Right cardiac atrium (tissue), 5 donors: ENCODE measurements around the gene HS3ST1. TPM values are rescaled to one million over a fixed set of nuclear protein-coding genes. Genes with fewer than 3 reads are reported as not detected.
"Not testable (repeated sequence)": the region's sequence is repeated elsewhere in the genome, so short reads cannot be mapped to it uniquely, and the experiment has no call there.

Experiments used
- ATAC-seq, 2 donors: fragments of 200-7000 bp; cut with Tn5 transposase; one replicate each; pipeline versions ENCODE4 v1.8.0 to v1.9.1; 2020; ENCODE audit warnings: moderate library complexity in 2 of 2, mild to moderate bottlenecking in 1 of 2
- DNase-seq, 3 donors: peaks; one replicate each; pipeline ENCODE4 v3.0.0-alpha.2; 2020
- H3K27ac ChIP-seq: one replicate; pipeline ENCODE4 v1.5.1; 2013; ENCODE audit warnings: mild to moderate bottlenecking, low read length, control low read depth, moderate library complexity
- H3K27me3 ChIP-seq: one replicate; pipeline ENCODE4 v1.6.1; 2013; ENCODE audit not compliant: control insufficient read depth, insufficient read depth
- H3K4me1 ChIP-seq: one replicate; pipeline ENCODE4 v1.6.1; 2013; ENCODE audit warnings: low read length; ENCODE audit not compliant: control insufficient read depth, insufficient read depth
- H3K4me3 ChIP-seq: one replicate; pipeline ENCODE4 v1.5.1; 2013; ENCODE audit warnings: low read length, control low read depth
- H3K9me3 ChIP-seq: one replicate; pipeline ENCODE4 v1.6.1; 2013; ENCODE audit warnings: low read length; ENCODE audit not compliant: control insufficient read depth
- WGBS: extraction: QIAGEN DNeasy Blood & Tissue Kit; methylation state at CpG from one replicate; pipeline ENCODE4 v1.1.7; 2013; 5-methylcytosine and 5-hydroxymethylcytosine counted together
- intact Hi-C, 4 donors: fragments of 100-400 bp; cut with DNase I; formaldehyde crosslinking; loops; one replicate each; pipeline versions ENCODE4 v1.11.0 to v1.14.0; 2022 to 2023
- polyA plus RNA-seq: library from polyadenylated mRNA; stranded (reverse); fragments of 200-250 nt; gene quantifications from one replicate; pipeline ENCODE4 v1.2.3, GENCODE V29; 2013
- total RNA-seq, 4 donors: library from RNA; stranded (reverse); fragmentation: NEBNext Ultra II Directional; extraction: Animal tissue kit (Norgen Biotek cat#: 25700); gene quantifications; one replicate each; pipeline ENCODE4 v1.2.1, GENCODE V29; 2021
- donor health status: healthy with polysubstance abuse.
- donor health status: DM: no; HTN: yes; CAD: no.
- donor health status: DM: no; HTN: no; CAD: no.
- donor health status: DM: no; HTN: yes; CAD: no; lungs with severe emphysema.
- donor health status: DM: yes; HTN: yes; CAD: no.

The HS3ST1 gene
- total and polyA plus RNA-seq, 5 donors: 0.97 to 9.1 (median 6.2) TPM

DNA sequence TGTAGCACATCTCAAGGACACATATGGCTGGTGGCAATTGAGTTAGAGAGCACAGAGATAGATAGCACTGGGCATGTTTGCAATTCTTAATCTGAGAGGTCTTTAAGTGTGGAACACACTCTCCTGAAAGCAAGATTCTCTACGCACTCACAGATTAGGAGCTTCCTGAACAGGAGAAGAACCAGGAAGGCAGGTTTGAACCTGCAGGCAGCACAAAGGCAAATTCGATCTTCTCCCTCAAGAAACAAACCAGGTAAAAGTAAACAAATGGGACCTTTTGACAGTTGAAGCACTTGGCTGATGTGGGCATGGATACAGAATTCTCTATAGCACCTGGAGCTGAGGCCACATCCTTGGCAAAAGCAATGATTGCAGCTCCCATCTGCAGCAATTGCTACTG lies 24.3 kb downstream of the HS3ST1 start:
- intact Hi-C loops: no loop called here
- DNase-seq: no peak

DNA sequence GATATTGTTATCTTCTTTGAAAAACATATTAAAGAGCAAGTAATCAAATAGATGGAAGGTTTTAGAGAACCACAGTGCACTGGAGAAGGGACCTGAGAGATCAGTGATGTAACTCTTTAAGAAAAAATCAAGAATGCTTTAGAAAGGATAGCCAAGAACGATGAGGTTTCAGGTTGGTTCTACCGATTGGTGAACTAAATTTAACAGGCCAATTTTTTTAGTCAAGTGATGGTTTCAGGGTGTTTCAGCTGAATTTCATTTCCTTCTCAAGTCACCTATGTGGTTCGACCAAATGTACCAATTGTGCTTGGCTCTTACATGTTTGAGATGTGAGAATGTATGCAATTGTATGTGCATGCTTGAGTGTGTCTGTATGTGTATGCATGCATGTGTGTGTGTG lies 26.5 kb downstream of the HS3ST1 start:
- 93% methylated on average over 3 of the region's 3 CpGs for WGBS
- Histone ChIP-seq H3K4me3 (no peak overlapping the region), H3K27me3 (no peaks in the 10 kb centered on the region), H3K9me3 (no peaks in the 10 kb centered on the region), H3K4me1 (no peaks in the 10 kb centered on the region), H3K27ac (no peak overlapping the region)
- ATAC-seq (no peak), DNase-seq (no peak)
- intact Hi-C loops: no loop called here

More for the DNA sequence above, 24.3 kb downstream of the HS3ST1 start:
- Histone ChIP-seq H3K4me3 (no peak overlapping the region), H3K9me3 (no peaks in the 10 kb centered on the region), H3K27me3 (no peaks in the 10 kb centered on the region), H3K4me1 (no peaks in the 10 kb centered on the region), H3K27ac (no peak overlapping the region)
- WGBS: 91% methylated on average over 2 of the region's 2 CpGs
- no peak for ATAC-seq

DNA sequence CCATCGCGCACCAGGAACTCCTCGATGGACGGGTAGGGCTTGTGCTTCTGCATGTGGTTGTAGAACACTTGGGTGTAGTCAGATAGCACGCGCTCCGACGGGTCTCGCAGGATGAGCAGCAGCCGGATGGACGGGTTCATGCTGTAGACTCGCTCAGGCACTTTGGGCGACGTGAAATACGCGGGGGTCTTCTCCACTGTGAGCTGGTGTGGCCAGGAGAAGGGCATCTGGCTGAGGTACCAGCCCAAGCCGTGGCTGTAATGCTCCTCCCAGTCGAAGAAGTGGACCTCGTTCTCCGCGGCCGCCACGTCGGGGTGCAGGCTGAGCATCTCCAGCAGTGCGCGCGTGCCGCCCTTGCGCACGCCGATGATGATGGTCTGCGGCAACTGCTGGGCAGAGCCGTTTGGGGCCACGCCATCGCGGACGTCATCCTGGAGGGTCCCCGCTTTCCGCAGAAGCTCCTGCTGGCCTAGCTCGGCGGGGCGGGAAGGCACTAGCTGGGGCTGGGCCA lies 29.2 kb downstream of the HS3ST1 start:
- no peaks in the 10 kb centered on the region for H3K4me1 ChIP-seq
- intact Hi-C loops: no loop called here
- no peaks in the 10 kb centered on the region for H3K27me3 ChIP-seq
- no peak overlapping the region for H3K27ac ChIP-seq
- H3K4me3 ChIP-seq: no peak overlapping the region
- 98% methylated on average over 42 of the region's 42 CpGs for WGBS
- ATAC-seq (peak in 1 of 2 donors; percentile 28), DNase-seq (peak in 1 of 3 donors; percentile 45)
- H3K9me3 ChIP-seq: no peaks in the 10 kb centered on the region

DNA sequence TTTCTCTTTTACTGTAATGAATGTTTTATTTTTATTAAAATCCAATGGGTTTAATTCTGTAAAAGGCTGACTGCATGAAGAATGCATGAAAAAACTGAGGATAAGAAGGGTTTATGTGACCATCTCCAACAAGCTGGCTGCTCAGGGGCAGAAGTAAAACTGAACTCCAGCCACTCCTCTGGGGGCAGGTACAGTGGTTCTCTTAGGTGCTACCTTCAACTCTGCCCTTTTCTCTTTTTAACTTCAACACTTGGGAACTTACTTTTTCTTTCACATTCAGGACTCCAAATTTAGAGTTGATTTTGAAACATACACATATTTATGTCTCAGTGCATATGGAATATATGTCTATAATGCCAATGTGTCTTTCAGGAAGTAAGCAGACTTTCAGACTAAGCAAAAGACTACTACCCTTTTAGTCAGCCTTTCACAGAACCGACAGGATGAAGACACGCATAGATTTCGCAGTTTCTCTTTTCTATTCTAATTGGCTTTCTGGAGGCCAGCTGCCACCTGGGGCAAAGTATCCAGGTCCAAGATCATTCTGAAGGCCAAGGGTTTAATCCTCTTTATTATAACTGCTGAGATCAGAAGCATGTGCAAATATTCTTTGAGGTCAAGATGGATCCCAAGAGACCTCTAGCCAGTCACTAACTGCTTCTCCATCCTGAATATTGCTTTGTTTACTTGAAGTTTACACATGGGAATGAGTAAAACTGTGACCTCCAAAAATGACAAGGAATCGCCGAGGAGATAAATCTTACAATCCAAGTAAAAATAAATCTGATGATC lies 30.7 kb downstream of the HS3ST1 start:
- intact Hi-C loops: no loop called here
- Histone ChIP-seq H3K4me1 (no peaks in the 10 kb centered on the region), H3K27me3 (no peaks in the 10 kb centered on the region), H3K27ac (no peak overlapping the region), H3K9me3 (no peaks in the 10 kb centered on the region), H3K4me3 (no peak overlapping the region)
- DNase-seq (no peak), ATAC-seq (no peak)
- WGBS: 66% methylated on average over 5 of the region's 5 CpGs

DNA sequence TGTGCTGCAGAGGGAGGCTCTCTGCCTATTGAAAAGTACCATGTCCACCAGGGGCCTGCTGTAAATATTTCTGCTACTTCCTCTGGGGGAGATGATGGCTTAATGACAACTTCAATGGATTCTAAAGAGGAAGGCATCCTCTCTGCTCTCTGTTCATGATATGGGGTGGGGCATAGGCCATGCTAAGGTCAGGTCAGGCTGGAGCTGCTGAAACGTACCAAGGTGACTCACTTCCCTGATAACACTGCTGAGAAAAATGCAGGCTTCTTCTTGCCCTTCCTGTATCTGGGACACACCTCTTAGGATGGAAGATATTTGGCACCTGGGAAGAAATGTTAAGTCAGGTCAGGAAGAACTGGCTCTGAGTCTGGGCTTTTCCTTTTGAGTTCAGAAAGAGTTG lies 31.5 kb downstream of the HS3ST1 start:
- no peak for DNase-seq
- Histone ChIP-seq H3K4me3 (no peak overlapping the region), H3K27me3 (no peaks in the 10 kb centered on the region), H3K9me3 (no peaks in the 10 kb centered on the region), H3K4me1 (no peaks in the 10 kb centered on the region), H3K27ac (no peak overlapping the region)
- peak in 1 of 2 donors; percentile 89 for ATAC-seq
- WGBS: 32% methylated on average over 1 of the region's 1 CpG
- intact Hi-C loops: no loop called here

DNA sequence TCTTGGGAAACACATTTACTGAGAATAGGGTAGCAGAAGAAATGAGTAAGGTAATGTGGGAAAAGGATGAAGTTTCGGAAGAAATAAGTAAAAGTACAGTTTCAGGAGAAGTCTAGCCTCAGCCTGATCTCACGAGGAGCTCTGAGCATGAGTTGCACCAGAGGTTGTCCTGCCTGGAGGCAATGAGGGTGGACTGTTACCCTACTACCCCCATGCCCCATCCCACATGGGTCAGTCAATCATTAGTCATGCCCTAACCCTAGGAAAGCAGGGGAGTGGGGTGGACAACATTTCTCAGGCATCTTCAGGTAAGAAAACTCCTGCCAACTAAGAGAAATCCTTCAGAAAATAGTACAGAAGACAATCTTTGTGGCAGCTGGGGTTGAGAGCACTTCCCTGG lies 35.1 kb downstream of the HS3ST1 start:
- no peak for ATAC-seq
- 97% methylated on average over 2 of the region's 2 CpGs for WGBS
- no peaks in the 10 kb centered on the region for H3K9me3 ChIP-seq
- no peak for DNase-seq
- no peaks in the 10 kb centered on the region for H3K27me3 ChIP-seq
- no peak overlapping the region for H3K4me3 ChIP-seq
- intact Hi-C loops: no loop called here
- no peak overlapping the region for H3K27ac ChIP-seq
- H3K4me1 ChIP-seq: no peaks in the 10 kb centered on the region

DNA sequence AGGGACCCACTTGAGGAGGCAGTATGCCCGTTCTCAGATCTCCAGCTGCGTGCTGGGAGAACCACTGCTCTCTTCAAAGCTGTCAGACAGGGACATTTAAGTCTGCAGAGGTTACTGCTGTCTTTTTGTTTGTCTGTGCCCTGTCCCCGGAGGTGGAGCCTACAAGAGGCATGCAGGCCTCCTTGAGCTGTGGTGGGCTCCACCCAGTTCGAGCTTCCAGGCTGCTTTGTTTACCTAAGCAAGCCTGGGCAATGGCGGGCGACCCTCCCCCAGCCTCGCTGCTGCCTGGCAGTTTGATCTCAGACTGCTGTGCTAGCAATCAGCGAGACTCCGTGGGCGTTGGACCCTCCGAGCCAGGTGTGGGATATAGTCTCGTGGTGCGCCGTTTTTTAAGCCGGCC lies 44.6 kb downstream of the HS3ST1 start:
- intact Hi-C loops, ATAC-seq: not testable (repeated sequence)
- WGBS: 76% methylated on average over 13 of the region's 15 CpGs

DNA sequence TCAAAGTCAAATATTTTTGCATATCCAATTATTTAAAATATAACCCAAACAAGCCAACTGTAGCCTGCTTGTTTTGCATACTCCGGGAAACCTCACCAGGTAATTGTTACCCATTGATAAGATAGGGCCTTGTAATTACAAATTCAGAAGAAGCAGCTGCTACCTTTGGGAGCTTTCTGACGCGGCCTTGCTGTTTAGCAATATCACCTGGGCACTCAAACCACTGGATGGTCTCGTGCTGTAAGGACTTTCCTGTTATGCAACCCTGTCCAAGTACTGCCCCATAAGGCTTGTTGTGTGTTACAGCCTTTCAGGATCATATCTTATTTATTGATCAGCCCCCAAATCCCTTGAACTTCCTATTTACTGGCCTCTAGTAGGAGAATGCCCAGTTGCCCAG lies 52.1 kb downstream of the HS3ST1 start:
- Histone ChIP-seq H3K27ac (no peak overlapping the region), H3K27me3 (no peaks in the 10 kb centered on the region), H3K4me1 (no peaks in the 10 kb centered on the region), H3K9me3 (no peaks in the 10 kb centered on the region), H3K4me3 (no peak overlapping the region)
- ATAC-seq (no peak), DNase-seq (no peak)
- intact Hi-C loops: no loop called here
- 78% methylated on average over 4 of the region's 4 CpGs for WGBS

More for the DNA sequence above, 44.6 kb downstream of the HS3ST1 start:
- not testable (repeated sequence) for H3K9me3 ChIP-seq, DNase-seq, H3K4me1 ChIP-seq, H3K27ac ChIP-seq, H3K4me3 ChIP-seq, H3K27me3 ChIP-seq

DNA sequence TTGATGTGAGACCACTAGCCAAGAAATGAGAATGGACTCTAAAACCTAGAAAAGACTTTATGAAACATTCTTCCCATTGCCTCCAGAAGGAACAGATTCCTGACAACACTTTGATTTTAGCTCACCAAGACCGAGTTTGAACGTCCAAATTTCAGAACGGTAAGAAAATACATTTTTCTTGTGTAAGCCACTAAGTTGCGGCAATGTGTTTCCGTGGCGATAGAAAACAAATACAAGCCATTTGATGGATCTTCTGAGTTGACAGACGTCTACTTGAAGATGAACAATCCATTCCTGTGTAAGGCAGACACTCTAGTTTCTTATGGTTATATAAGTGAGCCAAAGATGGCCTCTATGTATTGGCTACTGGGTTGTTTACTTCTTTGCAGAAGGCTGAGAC lies 52.5 kb downstream of the HS3ST1 start:
- Histone ChIP-seq H3K9me3 (no peaks in the 10 kb centered on the region), H3K27me3 (no peaks in the 10 kb centered on the region), H3K4me1 (no peaks in the 10 kb centered on the region), H3K4me3 (no peak overlapping the region), H3K27ac (no peak overlapping the region)
- no peak for ATAC-seq
- no peak for DNase-seq
- 67% methylated on average over 7 of the region's 7 CpGs for WGBS
- intact Hi-C loops: no loop called here

DNA sequence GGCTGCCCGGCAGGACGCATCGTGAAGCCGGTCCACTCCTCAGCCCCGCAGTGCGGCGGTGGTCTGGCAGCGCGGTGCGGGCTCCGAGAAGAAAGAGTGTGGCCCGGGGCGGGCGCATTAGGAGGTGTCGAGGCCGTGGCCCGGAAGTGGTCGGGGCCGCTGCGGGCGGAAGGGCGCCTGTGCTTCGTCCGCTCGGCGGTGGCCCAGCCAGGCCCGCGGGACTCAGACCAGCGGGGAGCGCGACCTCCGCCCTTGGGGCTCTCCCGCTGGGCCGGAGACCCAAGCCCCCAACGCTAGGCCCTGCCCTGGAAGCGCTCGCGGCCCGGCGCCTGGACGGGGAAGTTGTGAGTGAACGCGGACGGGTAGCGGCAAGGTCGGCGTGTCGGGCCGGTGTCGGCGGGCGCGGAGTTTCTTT lies 60.0 kb downstream of the HS3ST1 start:
- ATAC-seq (peak; percentile 53 to 63), DNase-seq (peak in 2 of 3 donors; percentile 28 to 55)
- intact Hi-C loops: no loop called here
- 16% methylated on average over 53 of the region's 53 CpGs for WGBS
- Histone ChIP-seq H3K4me3 (no peak overlapping the region), H3K9me3 (no peaks in the 10 kb centered on the region), H3K27me3 (no peaks in the 10 kb centered on the region), H3K27ac (no peak overlapping the region), H3K4me1 (peaks cover 3% of the 10 kb centered on the region)

DNA sequence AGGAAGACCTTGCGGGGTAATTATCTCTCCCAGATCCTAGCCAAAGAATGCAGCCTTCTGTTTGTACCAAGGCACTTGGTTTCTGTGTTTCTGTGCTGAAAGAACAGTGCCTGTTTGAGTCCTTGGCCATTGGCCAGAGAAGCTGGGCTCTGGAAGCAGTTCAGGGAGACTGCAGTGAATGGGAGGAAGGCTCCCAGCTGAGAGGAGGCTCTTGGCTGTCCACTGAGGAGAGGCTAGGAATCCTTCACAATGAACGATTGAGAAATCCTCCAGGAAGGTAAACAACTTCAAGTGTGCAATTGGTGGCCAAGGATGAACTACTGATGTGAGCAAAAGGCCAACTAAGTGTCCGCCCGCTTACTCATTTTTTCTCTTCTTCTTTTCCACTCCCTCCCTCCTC lies 61.3 kb downstream of the HS3ST1 start:
- ATAC-seq: peak; percentile 87 to 94
- Histone ChIP-seq H3K27me3 (no peaks in the 10 kb centered on the region), H3K27ac (no peak overlapping the region), H3K4me3 (no peak overlapping the region), H3K4me1 (peaks cover 3% of the 10 kb centered on the region), H3K9me3 (no peaks in the 10 kb centered on the region)
- intact Hi-C loops: loop anchor here in 1 of 4 donors (2.0 kb wide), 1 partner anchor 73 kb away; no protein-coding TSS in a partner anchor
- 26% methylated on average over 4 of the region's 4 CpGs for WGBS
- peak; percentile 64 to 86 (median 79) for DNase-seq
